Sigmoid colon (tissue), 7 donors: ENCODE measurements around the gene CLDN4. TPM values are rescaled to one million over a fixed set of nuclear protein-coding genes. Genes with fewer than 3 reads are reported as not detected.

Experiments used
- DNase-seq: peaks from one replicate; pipeline ENCODE4 v3.0.0-alpha.2; 2019
- H3K27ac ChIP-seq, 4 donors: fragments of 200-600 bp; sonication (generic); one replicate each; pipeline ENCODE4 v1.5.1; 2016 to 2019; ENCODE audit warnings: mild to moderate bottlenecking in 1 of 4
- H3K27me3 ChIP-seq, 3 donors: fragments of 200-600 bp; sonication (generic); one replicate each; pipeline ENCODE4 v1.5.1; 2019; ENCODE audit warnings: mild to moderate bottlenecking in 1 of 3
- H3K36me3 ChIP-seq, 4 donors: fragments of 200-600 bp; sonication (generic); one replicate each; pipeline ENCODE4 v1.5.1; 2016 to 2019
- H3K4me1 ChIP-seq, 4 donors: fragments of 200-600 bp; sonication (generic); one replicate each; pipeline ENCODE4 v1.5.1; 2017 to 2019
- H3K4me3 ChIP-seq, 4 donors: fragments of 200-600 bp; sonication (generic); one replicate each; pipeline ENCODE4 v1.5.1; 2017 to 2019; ENCODE audit warnings: mild to moderate bottlenecking in 2 of 4, moderate library complexity in 1 of 4
- H3K9me3 ChIP-seq, 4 donors: fragments of 200-600 bp in 3 of 4; sonication (generic) in 3 of 4; one replicate each; pipeline versions ENCODE4 v1.5.1 to v1.6.1; 2013 to 2019
- EP300 ChIP-seq, 4 donors: sonication (generic); formaldehyde crosslinking; IDR thresholded peaks; one replicate each; pipeline ENCODE4 v1.6.1; 2017; ENCODE audit warnings: antibody characterized with exemption in 4 of 4
- POLR2A ChIP-seq, 2 donors: fragments of 450-650 bp; IDR thresholded peaks; one replicate each; pipeline ENCODE4 v1.6.1; 2016; ENCODE audit warnings: antibody characterized with exemption in 2 of 2, mild to moderate bottlenecking in 2 of 2, moderate library complexity in 2 of 2
- POLR2AphosphoS5 ChIP-seq, 4 donors: sonication (generic); formaldehyde crosslinking; IDR thresholded peaks; one replicate each; pipeline ENCODE4 v1.6.1; 2017; ENCODE audit warnings: antibody characterized with exemption in 4 of 4
- WGBS, 2 donors: extraction: QIAGEN DNeasy Blood & Tissue Kit; methylation state at CpG; one replicate each; pipeline ENCODE4 v1.1.7; 2013; 5-methylcytosine and 5-hydroxymethylcytosine counted together
- intact Hi-C: fragments of 100-400 bp; cut with DNase I; formaldehyde crosslinking; loops from one replicate; pipeline ENCODE4 v1.15.1; 2023
- polyA plus RNA-seq, 3 donors: library from polyadenylated mRNA; stranded (reverse); fragments of 200-250 nt; gene quantifications; one replicate each; pipeline ENCODE4 v1.2.3, GENCODE V29; 2013
- total RNA-seq, 4 donors: library from RNA; depleted of rRNA; stranded (reverse); fragments of >200 nt; gene quantifications; one replicate each; pipeline ENCODE4 v1.1.0, GENCODE V29; 2016
- TF ChIP-seq, protein P1 (sequence below), 4 experiments: fragments of 450-650 bp in 3 of 4; fragments of 200-600 bp in 1 of 4; IDR thresholded peaks; one replicate each; pipeline ENCODE4 v1.5.1; 2016 to 2019; ENCODE audit warnings: antibody characterized with exemption in 4 of 4, mild to moderate bottlenecking in 3 of 4, moderate library complexity in 2 of 4
- donor health status: healthy with polysubstance abuse.
- donor health status: Bipolar disorder and iron deficiency.
- donor health status: healthy.

The CLDN4 gene
- total and polyA plus RNA-seq, 7 donors = 0.16 to 690 (median 210) TPM; not detected in 2

DNA sequence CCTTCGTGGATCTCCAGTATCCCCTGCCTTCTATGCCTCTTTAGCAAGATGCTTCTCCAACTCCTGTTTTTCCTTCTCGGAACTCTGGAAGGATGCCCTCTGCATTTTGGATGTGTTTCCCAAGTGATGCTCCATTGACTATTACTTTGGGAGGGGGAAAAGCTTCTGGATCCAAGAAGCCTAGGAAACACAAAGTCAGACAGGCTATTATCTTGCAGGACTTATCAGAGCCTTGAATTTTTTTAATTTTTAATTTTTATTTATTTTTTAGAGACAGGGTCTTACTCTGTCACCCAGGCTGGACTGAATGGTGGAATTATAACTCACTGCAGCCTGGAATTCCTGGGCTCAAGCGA, 51.2 kb downstream of the CLDN4 start:
- 88 to 90% methylated on average over 3 of the region's 3 CpGs for WGBS, 2 donors
- H3K9me3 ChIP-seq = no peaks in the 10 kb centered on the region
- intact Hi-C loops = no loop called here
- peaks cover 0 to 14% (median 12%) of the 10 kb centered on the region in 4 donors for H3K4me1 ChIP-seq
- no peak for TF ChIP-seq POLR2A (IDR thresholded peaks at IDR 0.05)
- no peak for TF ChIP-seq POLR2AphosphoS5 (IDR thresholded peaks at IDR 0.05)
- TF ChIP-seq EP300 (IDR thresholded peaks at IDR 0.05) = no peak
- TF ChIP-seq, protein P1, sequence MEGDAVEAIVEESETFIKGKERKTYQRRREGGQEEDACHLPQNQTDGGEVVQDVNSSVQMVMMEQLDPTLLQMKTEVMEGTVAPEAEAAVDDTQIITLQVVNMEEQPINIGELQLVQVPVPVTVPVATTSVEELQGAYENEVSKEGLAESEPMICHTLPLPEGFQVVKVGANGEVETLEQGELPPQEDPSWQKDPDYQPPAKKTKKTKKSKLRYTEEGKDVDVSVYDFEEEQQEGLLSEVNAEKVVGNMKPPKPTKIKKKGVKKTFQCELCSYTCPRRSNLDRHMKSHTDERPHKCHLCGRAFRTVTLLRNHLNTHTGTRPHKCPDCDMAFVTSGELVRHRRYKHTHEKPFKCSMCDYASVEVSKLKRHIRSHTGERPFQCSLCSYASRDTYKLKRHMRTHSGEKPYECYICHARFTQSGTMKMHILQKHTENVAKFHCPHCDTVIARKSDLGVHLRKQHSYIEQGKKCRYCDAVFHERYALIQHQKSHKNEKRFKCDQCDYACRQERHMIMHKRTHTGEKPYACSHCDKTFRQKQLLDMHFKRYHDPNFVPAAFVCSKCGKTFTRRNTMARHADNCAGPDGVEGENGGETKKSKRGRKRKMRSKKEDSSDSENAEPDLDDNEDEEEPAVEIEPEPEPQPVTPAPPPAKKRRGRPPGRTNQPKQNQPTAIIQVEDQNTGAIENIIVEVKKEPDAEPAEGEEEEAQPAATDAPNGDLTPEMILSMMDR (IDR thresholded peaks at IDR 0.05) = no peak
- H3K4me3 ChIP-seq = no peak overlapping the region
- H3K27ac ChIP-seq = no peak overlapping the region
- no peak for DNase-seq
- peaks cover 0 to 4% (median 0%) of the 10 kb centered on the region in 3 donors for H3K27me3 ChIP-seq
- no peaks in the 10 kb centered on the region for H3K36me3 ChIP-seq

Other genes with a start within 250 kb of the CLDN4 start
- 10 to 100 TPM in 2 of 4 donors, 1 to 10 TPM in 2; 2.5 to 15.0 (median 10.8) TPM for gene MLXIPL, start 206.5 kb upstream of the CLDN4 start, total RNA-seq
- 10 to 100 TPM in 1 of 3 donors, 1 to 10 TPM in 2; 1.6 to 11.9 (median 4.8) TPM for gene MLXIPL, start 206.5 kb upstream of the CLDN4 start, polyA plus RNA-seq
- gene VPS37D, start 163.2 kb upstream of the CLDN4 start, total RNA-seq = 1 to 10 TPM; 1.6 to 8.7 (median 4.4) TPM
- 1 to 10 TPM in 1 of 3 donors, under 1 TPM in 1, not detected in 1; 0.60 to 1.0 TPM for gene VPS37D, start 163.2 kb upstream of the CLDN4 start, polyA plus RNA-seq
- gene DNAJC30, start 147.5 kb upstream of the CLDN4 start, total RNA-seq = 1 to 10 TPM; 3.3 to 7.6 (median 5.8) TPM
- gene DNAJC30, start 147.5 kb upstream of the CLDN4 start, polyA plus RNA-seq = 1 to 10 TPM; 5.1 to 9.4 (median 6.6) TPM
- 10 to 100 TPM; 36.8 to 42.4 (median 39.0) TPM for gene BUD23, start 147.4 kb upstream of the CLDN4 start, total RNA-seq
- 10 to 100 TPM; 34.2 to 86.8 (median 36.0) TPM for gene BUD23, start 147.4 kb upstream of the CLDN4 start, polyA plus RNA-seq
- gene STX1A, start 111.3 kb upstream of the CLDN4 start, total RNA-seq = 10 to 100 TPM; 16.1 to 24.6 (median 19.8) TPM
- gene STX1A, start 111.3 kb upstream of the CLDN4 start, polyA plus RNA-seq = 1 to 10 TPM; 1.8 to 5.7 (median 2.4) TPM
- gene ABHD11, start 92.2 kb upstream of the CLDN4 start, total RNA-seq = 10 to 100 TPM in 2 of 4 donors, 1 to 10 TPM in 2; 5.4 to 13.0 (median 9.2) TPM
- gene ABHD11, start 92.2 kb upstream of the CLDN4 start, polyA plus RNA-seq = 10 to 100 TPM; 79.3 to 91.3 (median 81.7) TPM
- gene CLDN3, start 60.7 kb upstream of the CLDN4 start, total RNA-seq = 1 to 10 TPM in 1 of 4 donors, under 1 TPM in 1, not detected in 2; 0.71 to 1.1 TPM
- 100 to 1,000 TPM; 174 to 705 (median 231) TPM for gene CLDN3, start 60.7 kb upstream of the CLDN4 start, polyA plus RNA-seq
- 1 to 10 TPM in 3 of 4 donors, under 1 TPM in 1; 0.99 to 5.5 (median 2.1) TPM for gene METTL27, start 11.5 kb downstream of the CLDN4 start, total RNA-seq
- 10 to 100 TPM in 1 of 3 donors, 1 to 10 TPM in 2; 2.1 to 12.3 (median 4.8) TPM for gene METTL27, start 11.5 kb downstream of the CLDN4 start, polyA plus RNA-seq
- not detected for gene TMEM270, start 30.2 kb downstream of the CLDN4 start, total RNA-seq
- under 1 TPM in 1 of 3 donors, not detected in 2; 0.39 TPM for gene TMEM270, start 30.2 kb downstream of the CLDN4 start, polyA plus RNA-seq
- gene ELN, start 197.2 kb downstream of the CLDN4 start, total RNA-seq = 100 to 1,000 TPM in 1 of 4 donors, 10 to 100 TPM in 3; 13.3 to 174 (median 36.4) TPM
- gene ELN, start 197.2 kb downstream of the CLDN4 start, polyA plus RNA-seq = 10 to 100 TPM in 1 of 3 donors, 1 to 10 TPM in 2; 2.5 to 41.2 (median 6.6) TPM